ENCODE measurements around the gene SPATS2.
A peak's percentile ranks its signal among the peaks of the same experiment; 100 is the strongest.

Gene SPATS2

GRCh38 chr12:49336645-49337584, 30.3 kb upstream of the SPATS2 start, which contains the start of gene C1QL4:
Gene C1QL4, minus strand, starts transcription at chr12:49337188. Its CDS starts 711 bp downstream, at chr12:49336477.
- DNase-seq: peak; percentile 83

GRCh38 chr12:49338830-49339463, 28.3 kb upstream of the SPATS2 start:
- DNase-seq: no peak

GRCh38 chr12:49339464-49339861, 27.8 kb upstream of the SPATS2 start:
- DNase-seq: no peak

- DNase-seq: no peak
Observed at GRCh38 chr12:49340095-49340870, 27.0 kb upstream of the SPATS2 start.

GRCh38 chr12:49340971-49341776, 26.1 kb upstream of the SPATS2 start:
- DNase-seq: no peak

GRCh38 chr12:49341777-49342065, 25.5 kb upstream of the SPATS2 start:
- no peak for DNase-seq

GRCh38 chr12:49342066-49342913, 25.0 kb upstream of the SPATS2 start:
- peak; percentile 80 for DNase-seq

- DNase-seq: no peak
Observed at GRCh38 chr12:49342914-49343731, 24.1 kb upstream of the SPATS2 start.

- DNase-seq: no peak
Observed at GRCh38 chr12:49344486-49345050, 22.7 kb upstream of the SPATS2 start.

GRCh38 chr12:49345051-49345824, 22.0 kb upstream of the SPATS2 start:
- no peak for DNase-seq

GRCh38 chr12:49345825-49346658, 21.2 kb upstream of the SPATS2 start:
- no peak for DNase-seq

- no peak for DNase-seq
Observed at GRCh38 chr12:49346659-49347310, 20.5 kb upstream of the SPATS2 start, which contains the start of gene DNAJC22. Gene DNAJC22, plus strand, starts transcription at chr12:49346888. Its CDS starts 1,985 bp downstream, at chr12:49348873.

GRCh38 chr12:49347311-49348193, 19.7 kb upstream of the SPATS2 start:
- peak; percentile 73 for DNase-seq

GRCh38 chr12:49348781-49349180, 18.5 kb upstream of the SPATS2 start:
- DNase-seq: no peak

GRCh38 chr12:49349266-49349665, 18.0 kb upstream of the SPATS2 start:
- DNase-seq: no peak

GRCh38 chr12:49352351-49352750, 14.9 kb upstream of the SPATS2 start:
- DNase-seq: no peak

- no peak for DNase-seq
Observed at GRCh38 chr12:49355913-49356312, 11.3 kb upstream of the SPATS2 start.
